Endothelial cell of umbilical vein (primary cell): ENCODE data around the gene MAP4K1. TPM values are rescaled to one million over a fixed set of nuclear protein-coding genes. Genes with fewer than 3 reads are reported as not detected.
A peak's percentile ranks its signal among the peaks of the same experiment; 100 is the strongest.

Experiments
- BruUV-seq: library from RNA; stranded (reverse); fragments of 400-500 nt; replicated peaks from 2 replicates; lab custom pipeline; 2021; lab: Mats Ljungman, UMichigan
- CTCF ChIA-PET: fragments of 300-600, 350-600 bp; sonication (Branson Sonifier 250); formaldehyde crosslinking; loops from one replicate; lab custom pipeline; 2021; ENCODE audit warnings: antibody characterized with exemption, inconsistent platforms; lab: Charles Lee
- POLR2A ChIA-PET: fragments of 300-600, 350-600 bp; sonication (Branson Sonifier 250); formaldehyde crosslinking; loops from one replicate; lab custom pipeline; 2021; ENCODE audit warnings: antibody characterized with exemption, inconsistent platforms; lab: Charles Lee
- DNase-seq: peaks from one replicate; pipeline ENCODE4 v3.0.0-alpha.2; 2011; ENCODE audit warnings: low read depth, low spot score
- FAIRE-seq: peaks from 2 replicates; lab custom pipeline; 2011; peaks lifted over from hg19 to GRCh38; lab: Jason Lieb, UNC
- H2AFZ ChIP-seq: 2 replicates; pipeline ENCODE4 v1.6.0; 2012; ENCODE audit warnings: low read depth, low read length, control low read depth, inconsistent platforms
- H3K27ac ChIP-seq: 2 replicates; pipeline ENCODE4 v1.5.1; 2011; ENCODE audit warnings: low read depth, mild to moderate bottlenecking, control low read depth, low read length, moderate library complexity; ENCODE audit not compliant: insufficient read depth
- H3K27me3 ChIP-seq, 2 experiments: 2 replicates each; pipeline versions ENCODE4 v1.6.0 to v1.6.1; 2011; ENCODE audit warnings: low read length in 2 of 2, mixed read lengths in 1 of 2; ENCODE audit not compliant: control insufficient read depth in 2 of 2, insufficient read depth in 2 of 2
- H3K36me3 ChIP-seq, 2 experiments: 2 replicates in 1 of 2; 3 replicates in 1 of 2; pipeline ENCODE4 v1.5.1; 2011; ENCODE audit warnings: low read length in 2 of 2, mild to moderate bottlenecking in 1 of 2, moderate library complexity in 1 of 2; ENCODE audit not compliant: control insufficient read depth in 2 of 2, insufficient read depth in 2 of 2; ENCODE audit errors: extremely low read depth in 1 of 2
- H3K4me1 ChIP-seq: 3 replicates; pipeline ENCODE4 v1.5.1; 2011; ENCODE audit warnings: mild to moderate bottlenecking, low read length; ENCODE audit not compliant: control insufficient read depth, insufficient read depth; ENCODE audit errors: extremely low read depth
- H3K4me2 ChIP-seq: 2 replicates; pipeline ENCODE4 v1.6.1; 2011; ENCODE audit warnings: low read length, control low read depth, mixed read lengths; ENCODE audit not compliant: insufficient read depth
- H3K4me3 ChIP-seq, 3 experiments: fragments of 200-600 bp in 1 of 3; sonication (generic), shearing (Covaris generic) in 1 of 3; replicated peaks in 1 of 3; 2 replicates each; pipeline ENCODE4 v1.5.1; 2011 to 2016; ENCODE audit warnings: control low read depth in 3 of 3, low read length in 3 of 3, mild to moderate bottlenecking in 2 of 3, inconsistent platforms in 1 of 3, low read depth in 1 of 3, moderate library complexity in 1 of 3; ENCODE audit not compliant: insufficient read depth in 1 of 3
- H3K79me2 ChIP-seq: 2 replicates; pipeline ENCODE4 v1.6.0; 2012; ENCODE audit warnings: low read length, inconsistent platforms; ENCODE audit not compliant: control insufficient read depth, insufficient read depth
- H3K9ac ChIP-seq: replicated peaks from 2 replicates; pipeline ENCODE3; 2011; ENCODE audit warnings: low read length, control low read depth; ENCODE audit not compliant: insufficient read depth; ENCODE audit errors: extremely low read depth
- H3K9me1 ChIP-seq: replicated peaks from 3 replicates; pipeline ENCODE4 v1.6.0; 2011; ENCODE audit warnings: mild to moderate bottlenecking, low read length; ENCODE audit not compliant: control insufficient read depth, insufficient read depth; ENCODE audit errors: extremely low read depth
- H3K9me3 ChIP-seq: replicated peaks from 2 replicates; pipeline ENCODE4 v1.5.1; 2012; ENCODE audit warnings: low read length, inconsistent platforms; ENCODE audit not compliant: control insufficient read depth, insufficient read depth
- H4K20me1 ChIP-seq: replicated peaks from 2 replicates; pipeline ENCODE3; 2011; ENCODE audit warnings: mild to moderate bottlenecking, low read length; ENCODE audit not compliant: control insufficient read depth, insufficient read depth; ENCODE audit errors: extremely low read depth
- CTCF ChIP-seq, 2 donors: IDR thresholded peaks; 1 replicate in 1 of 2; 2 replicates in 1 of 2; pipeline ENCODE4 v1.5.1; 2011; ENCODE audit warnings: low read length in 2 of 2, mild to moderate bottlenecking in 2 of 2, moderate library complexity in 2 of 2, control low read depth in 1 of 2, inconsistent platforms in 1 of 2, low read depth in 1 of 2; ENCODE audit not compliant: insufficient read depth in 1 of 2; ENCODE audit errors: extremely low read depth in 1 of 2
- EZH2 ChIP-seq: IDR thresholded peaks from 2 replicates; pipeline ENCODE4 v1.6.1; 2012; ENCODE audit warnings: borderline replicate concordance, low read depth, mild to moderate bottlenecking, moderate library complexity, low read length, inconsistent platforms; ENCODE audit not compliant: severe bottlenecking
- FOS ChIP-seq: IDR thresholded peaks from 2 replicates; pipeline ENCODE4 v1.6.1; 2011; ENCODE audit warnings: mild to moderate bottlenecking, low read length, moderate library complexity, borderline replicate concordance; ENCODE audit not compliant: insufficient read depth
- GATA2 ChIP-seq: IDR thresholded peaks from 2 replicates; pipeline ENCODE4 v1.7.0; 2011; ENCODE audit warnings: low read depth, mild to moderate bottlenecking, moderate library complexity, mixed read lengths, low read length; ENCODE audit not compliant: insufficient read length, insufficient read depth
- POLR2A ChIP-seq: IDR thresholded peaks from 2 replicates; pipeline ENCODE4 v1.6.1; 2012; ENCODE audit warnings: low read depth, mild to moderate bottlenecking, control low read depth, low read length
- POLR2AphosphoS5 ChIP-seq: IDR thresholded peaks from 2 replicates; pipeline ENCODE4 v1.6.1; 2012; ENCODE audit warnings: low read depth, mild to moderate bottlenecking, control low read depth, low read length, moderate library complexity; ENCODE audit not compliant: insufficient read depth
- dilution Hi-C: fragments of 300-500 bp; cut with MboI; formaldehyde crosslinking; loops from one replicate; pipeline ENCODE4 v1.15.0; 2019; ENCODE audit warnings: low sequenced_read_pairs; ENCODE audit not compliant: extremely low pct_ligation_motif_present
- intact Hi-C: fragments of 100-400 bp; cut with micrococcal nuclease; formaldehyde crosslinking; loops from one replicate; pipeline ENCODE4 v1.10.0; 2022
- polyA plus RNA-seq, 4 experiments: library from polyadenylated mRNA; depleted of rRNA in 3 of 4; stranded (reverse) in 3 of 4; unstranded in 1 of 4; fragments of >200 nt; gene quantifications; 2 replicates each; pipeline versions ENCODE4 v1.2.1 to v1.2.3, GENCODE V29; 2011 to 2012; ENCODE audit warnings: missing spikeins in 1 of 4
- total RNA-seq: library from RNA; stranded (reverse); gene quantifications from 2 replicates; pipeline ENCODE4 v1.2.3, GENCODE V29; 2021
- TF ChIP-seq, protein P1 (sequence below): IDR thresholded peaks from 2 replicates; pipeline ENCODE4 v1.6.1; 2011; ENCODE audit not compliant: insufficient read depth, insufficient read length

MAP4K1 gene
- total and polyA plus RNA-seq, 2 donors (not counting 3 experiments of a cell fraction or from before 2014, with no cell fraction given), result 0.12 to 1.6 TPM

DNA sequence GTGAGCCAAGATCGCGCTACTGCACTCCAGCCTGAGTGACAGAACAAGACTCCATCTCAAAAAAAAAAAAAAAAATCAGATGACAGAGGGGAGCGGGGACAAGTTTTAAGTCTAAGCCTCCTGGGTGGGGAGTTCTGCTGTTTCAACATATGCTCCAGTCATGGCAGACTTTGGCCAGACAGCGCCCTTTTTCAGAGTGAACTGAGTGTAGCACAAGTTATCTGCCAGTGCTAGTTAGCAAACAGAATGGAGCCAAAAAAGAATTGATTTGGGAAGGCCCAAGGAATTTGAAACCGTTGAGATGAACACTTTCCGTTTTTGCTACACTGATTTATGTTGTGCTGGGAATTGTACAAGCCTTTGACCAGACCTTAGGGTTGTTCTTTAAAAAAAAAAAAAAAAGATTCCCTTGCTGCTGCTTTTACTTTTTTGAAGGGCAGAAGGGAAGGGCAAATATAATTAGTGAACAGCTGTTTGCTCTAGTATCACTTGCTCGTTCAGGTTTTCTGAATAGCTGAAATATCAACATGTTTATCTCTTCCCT lies 35.3 kb upstream of the MAP4K1 start:
- peak overlapping the region; percentile 27 for H3K4me2 ChIP-seq
- H3K4me1 ChIP-seq, result peaks cover 73% of the 10 kb centered on the region
- no peak for FAIRE-seq
- intact Hi-C loops, result no loop called here
- ChIA-PET POLR2A (no interaction called here), CTCF (interaction anchor here (0.8 to 1.2 kb wide), 2 partner anchors 16 to 19 kb away, joined by 3 to 9 read pairs; no protein-coding TSS in a partner anchor)
- H3K79me2 ChIP-seq, result peaks cover 100% of the 10 kb centered on the region
- H4K20me1 ChIP-seq, result no peaks in the 10 kb centered on the region
- no peaks in the 10 kb centered on the region for H3K9me3 ChIP-seq
- no peak overlapping the region for H3K9ac ChIP-seq
- H3K9me1 ChIP-seq, result no peaks in the 10 kb centered on the region
- no peak overlapping the region for H3K4me3 ChIP-seq
- H3K27ac ChIP-seq, result peak overlapping the region; percentile 14
- H3K27me3 ChIP-seq, result no peaks in the 10 kb centered on the region
- no TSS peak for BruUV-seq
- TF ChIP-seq, protein P1, sequence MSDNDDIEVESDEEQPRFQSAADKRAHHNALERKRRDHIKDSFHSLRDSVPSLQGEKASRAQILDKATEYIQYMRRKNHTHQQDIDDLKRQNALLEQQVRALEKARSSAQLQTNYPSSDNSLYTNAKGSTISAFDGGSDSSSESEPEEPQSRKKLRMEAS, result no peak
- TF ChIP-seq CTCF (IDR thresholded peaks at IDR 0.05; ENCODE audit: extremely low read depth in 1 of 2, insufficient read depth in 1 of 2, low read depth in 1 of 2, low read length in 2 of 2) (no peak), POLR2AphosphoS5 (no peak), POLR2A (no peak), GATA2 (no peak), FOS (no peak), EZH2 (no peak)
- DNase-seq, result peak; percentile 58
- dilution Hi-C loops, result no loop called here
- H2AFZ ChIP-seq, result no peak overlapping the region
- no peaks in the 10 kb centered on the region for H3K36me3 ChIP-seq
